Lung (tissue), 12 donors: ENCODE measurements around the gene SMIM41. TPM values are rescaled to one million over a fixed set of nuclear protein-coding genes. Genes with fewer than 3 reads are reported as not detected.

Source experiments
- ATAC-seq: fragments of 200-7000 bp; cut with Tn5 transposase; one replicate; pipeline ENCODE4 v1.9.1; 2020; ENCODE audit warnings: moderate number of reproducible peaks; ENCODE audit not compliant: insufficient read depth, low FRiP score
- DNase-seq, 3 donors: peaks; one replicate each; pipeline ENCODE4 v3.0.0-alpha.2; 2013 to 2017
- H3K27ac ChIP-seq, 2 donors: one replicate each; pipeline ENCODE4 v1.5.1; 2013; ENCODE audit warnings: mild to moderate bottlenecking in 2 of 2, moderate library complexity in 2 of 2, control low read depth in 1 of 2, inconsistent platforms in 1 of 2, low read depth in 1 of 2, low read length in 1 of 2
- H3K27me3 ChIP-seq, 3 donors: one replicate each; pipeline ENCODE4 v1.5.1; 2013; ENCODE audit warnings: low read length in 2 of 3; ENCODE audit not compliant: control insufficient read depth in 3 of 3, insufficient read depth in 3 of 3
- H3K36me3 ChIP-seq, 4 donors: one replicate each; pipeline ENCODE4 v1.5.1; 2013; ENCODE audit warnings: low read length in 4 of 4, mild to moderate bottlenecking in 1 of 4, moderate library complexity in 1 of 4; ENCODE audit not compliant: control insufficient read depth in 4 of 4, insufficient read depth in 4 of 4
- H3K4me1 ChIP-seq, 5 donors: one replicate each; pipeline ENCODE4 v1.5.1; 2013; ENCODE audit warnings: low read length in 5 of 5, mild to moderate bottlenecking in 2 of 5, moderate library complexity in 1 of 5; ENCODE audit not compliant: control insufficient read depth in 5 of 5, insufficient read depth in 5 of 5
- H3K4me3 ChIP-seq: one replicate; pipeline ENCODE4 v1.5.1; 2013; ENCODE audit warnings: mild to moderate bottlenecking, control low read depth, moderate library complexity
- H3K9ac ChIP-seq, 2 donors: one replicate each; pipeline ENCODE4 v1.5.1; 2013; ENCODE audit warnings: low read length in 2 of 2, control low read depth in 1 of 2; ENCODE audit not compliant: insufficient read depth in 1 of 2
- H3K9me3 ChIP-seq, 4 donors: one replicate each; pipeline ENCODE4 v1.5.1; 2013; ENCODE audit warnings: low read length in 3 of 4, mild to moderate bottlenecking in 1 of 4, moderate library complexity in 1 of 4; ENCODE audit not compliant: control insufficient read depth in 4 of 4, insufficient read depth in 3 of 4
- CTCF ChIP-seq: IDR thresholded peaks from 2 replicates; pipeline ENCODE4 v1.5.1; 2012; ENCODE audit warnings: mild to moderate bottlenecking; ENCODE audit errors: control extremely low read depth, extremely low read depth
- WGBS, 2 donors: extraction: QIAGEN DNeasy Blood & Tissue Kit; methylation state at CpG; one replicate each; pipeline ENCODE4 v1.1.7; 2013; 5-methylcytosine and 5-hydroxymethylcytosine counted together
- polyA plus RNA-seq, 2 donors: library from polyadenylated mRNA; stranded (reverse); fragments of 200-250 nt; gene quantifications; one replicate each; pipeline ENCODE4 v1.2.1, GENCODE V29; 2013
- total RNA-seq, 2 donors: library from RNA; depleted of rRNA in 1 of 2; stranded (reverse); fragments of >200 nt in 1 of 2; gene quantifications; one replicate each; pipeline ENCODE4 v1.2.1, GENCODE V29; 2014 to 2021
- donor health status: control.
- donor health status: control.
- donor health status: Bipolar disorder and iron deficiency.
- donor health status: healthy.
- donor health status: DM: yes; HTN: yes; CAD: no.

SMIM41 gene
- total and polyA plus RNA-seq, 4 donors, result 1.9 to 7.6 (median 4.3) TPM

DNA sequence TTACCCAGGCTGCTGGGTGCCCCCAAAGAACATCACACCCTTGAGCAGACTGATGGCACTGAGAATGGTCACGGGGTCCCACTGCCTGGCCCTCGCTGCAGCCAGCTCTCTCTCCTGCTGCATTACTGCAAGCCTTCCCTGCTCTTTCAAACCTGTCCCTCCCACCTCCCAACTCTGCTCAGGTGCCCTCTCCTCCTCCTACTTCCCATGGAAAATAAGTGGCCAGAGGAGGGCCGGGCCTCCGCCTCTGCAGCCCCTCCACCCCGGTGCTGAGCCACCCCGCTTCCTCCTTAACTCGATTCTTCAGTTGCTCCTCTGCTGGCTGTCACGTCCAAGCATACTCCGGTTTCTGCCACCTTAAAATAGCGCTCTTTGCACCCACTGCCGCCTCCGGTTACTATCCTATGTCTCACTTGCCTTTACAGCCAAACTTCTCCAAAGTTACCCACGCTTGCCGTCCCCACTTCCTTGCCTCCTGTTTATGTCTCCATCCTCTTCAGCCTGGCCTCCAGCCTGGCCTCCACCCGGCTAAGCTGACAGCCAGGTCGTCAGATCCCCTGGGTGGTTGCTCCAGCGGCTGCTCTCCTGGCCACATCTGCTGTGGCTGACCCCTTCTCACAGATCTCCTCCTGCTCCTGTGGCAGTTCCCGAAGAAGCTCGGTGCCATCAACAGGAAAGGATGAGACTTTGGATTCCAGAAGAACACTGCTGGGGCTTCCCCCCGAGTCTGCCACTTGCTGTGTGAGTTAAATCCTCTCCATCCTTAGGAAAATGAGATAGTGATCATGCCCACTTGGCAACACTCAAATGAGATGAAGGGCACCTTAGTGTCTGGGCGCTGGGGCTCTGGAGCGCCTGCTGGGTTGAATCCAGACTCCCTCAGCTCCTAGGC lies 7.7 kb downstream of the SMIM41 start:
- Histone ChIP-seq H3K27me3 (peaks cover 0 to 2% (median 0%) of the 10 kb centered on the region in 3 donors), H3K4me3 (no peak overlapping the region), H3K9ac (no peak overlapping the region), H3K4me1 (peaks cover 0 to 12% (median 7%) of the 10 kb centered on the region in 5 donors), H3K9me3 (no peaks in the 10 kb centered on the region), H3K27ac (no peak overlapping the region), H3K36me3 (peaks cover 0 to 2% (median 0%) of the 10 kb centered on the region in 4 donors)
- DNase-seq (no peak), ATAC-seq (no peak)
- 75 to 76% methylated on average over 22 of the region's 22 CpGs for WGBS, 2 donors
- TF ChIP-seq CTCF, result no peak

DNA sequence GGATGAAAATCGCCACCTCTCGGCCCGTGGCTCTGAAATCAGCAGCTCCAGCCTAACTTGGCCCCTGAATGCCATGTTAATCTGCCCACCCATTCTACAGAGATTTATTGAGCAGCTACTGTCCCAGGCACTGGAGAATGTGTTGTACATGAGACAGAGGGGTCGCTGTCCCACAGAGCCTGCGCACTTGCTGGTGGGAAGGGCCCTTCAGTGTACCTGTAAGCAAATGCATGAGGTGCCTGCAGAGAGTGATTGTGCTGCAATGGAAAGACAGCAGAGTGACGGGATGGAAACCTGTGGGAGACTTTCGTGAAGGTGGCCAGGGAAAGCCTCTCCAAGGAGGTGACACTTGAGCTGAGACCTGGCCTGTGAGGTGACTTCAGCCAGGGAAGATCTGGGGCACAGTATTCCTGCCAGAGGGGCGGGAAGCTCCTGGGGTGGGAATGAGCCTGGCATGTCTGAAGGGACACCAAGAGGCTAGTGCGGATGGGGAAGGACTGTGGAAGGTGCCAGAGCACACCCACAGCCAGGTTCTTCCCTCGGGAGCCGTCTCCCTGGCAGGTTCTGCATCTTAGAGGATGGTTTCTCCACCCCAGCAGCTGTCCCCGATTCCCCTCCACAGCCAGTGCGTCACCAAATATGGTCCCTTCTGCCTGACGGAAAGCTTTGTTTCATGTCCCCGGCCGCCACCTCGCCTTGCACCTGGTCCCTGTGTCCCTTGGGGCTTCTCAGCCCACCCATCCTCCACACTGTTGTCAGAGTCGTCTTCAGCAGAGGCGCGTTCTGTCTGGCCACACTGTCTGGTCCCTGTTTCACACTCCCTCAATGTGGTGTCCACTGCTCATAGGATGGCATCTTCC lies 8.7 kb downstream of the SMIM41 start:
- no peak overlapping the region for H3K27ac ChIP-seq
- H3K27me3 ChIP-seq, result peaks cover 0 to 2% (median 0%) of the 10 kb centered on the region in 3 donors
- no peak overlapping the region for H3K9ac ChIP-seq
- no peak for ATAC-seq
- peaks cover 0 to 2% (median 0%) of the 10 kb centered on the region in 4 donors for H3K36me3 ChIP-seq
- no peak for DNase-seq
- H3K9me3 ChIP-seq, result no peaks in the 10 kb centered on the region
- no peak for TF ChIP-seq CTCF
- H3K4me1 ChIP-seq, result peaks cover 0 to 2% (median 0%) of the 10 kb centered on the region in 5 donors
- WGBS, 2 donors, result 83 to 85% methylated on average over 19 to 20 of the region's 20 CpGs
- no peak overlapping the region for H3K4me3 ChIP-seq

DNA sequence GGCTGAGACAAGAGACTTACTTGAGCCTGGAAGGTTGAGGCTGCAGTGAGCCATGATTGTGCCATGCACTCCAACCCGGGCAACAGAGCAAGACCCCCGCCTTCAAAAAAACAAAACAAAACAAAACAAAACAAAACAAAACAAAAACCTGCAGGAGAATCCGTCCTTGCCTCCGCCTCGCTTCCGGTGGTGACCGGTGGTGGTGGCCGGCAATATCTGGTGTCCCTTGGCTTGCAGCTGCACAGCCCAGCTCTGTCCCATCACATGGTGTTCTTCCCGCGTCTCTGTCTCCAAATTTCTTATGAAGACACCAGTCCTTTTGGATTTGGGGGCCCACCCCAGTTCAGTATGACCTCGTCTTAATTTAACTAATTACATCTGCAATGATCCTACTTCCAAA lies 10.0 kb downstream of the SMIM41 start:
- TF ChIP-seq CTCF, result no peak
- DNase-seq (no peak), ATAC-seq (no peak)
- Histone ChIP-seq H3K4me1 (no peaks in the 10 kb centered on the region), H3K27me3 (peaks cover 0 to 2% (median 0%) of the 10 kb centered on the region in 3 donors), H3K27ac (no peak overlapping the region), H3K4me3 (no peak overlapping the region), H3K36me3 (no peaks in the 10 kb centered on the region), H3K9me3 (no peaks in the 10 kb centered on the region), H3K9ac (no peak overlapping the region)
- 87 to 93% methylated on average over 11 of the region's 11 CpGs for WGBS, 2 donors
